ENCODE measurements around the gene BBLN. TPM values are rescaled to one million over a fixed set of nuclear protein-coding genes. Genes with fewer than 3 reads are reported as not detected.

BBLN gene
- total RNA-seq, 1 experiment from 2014 or later: 146 TPM

DNA sequence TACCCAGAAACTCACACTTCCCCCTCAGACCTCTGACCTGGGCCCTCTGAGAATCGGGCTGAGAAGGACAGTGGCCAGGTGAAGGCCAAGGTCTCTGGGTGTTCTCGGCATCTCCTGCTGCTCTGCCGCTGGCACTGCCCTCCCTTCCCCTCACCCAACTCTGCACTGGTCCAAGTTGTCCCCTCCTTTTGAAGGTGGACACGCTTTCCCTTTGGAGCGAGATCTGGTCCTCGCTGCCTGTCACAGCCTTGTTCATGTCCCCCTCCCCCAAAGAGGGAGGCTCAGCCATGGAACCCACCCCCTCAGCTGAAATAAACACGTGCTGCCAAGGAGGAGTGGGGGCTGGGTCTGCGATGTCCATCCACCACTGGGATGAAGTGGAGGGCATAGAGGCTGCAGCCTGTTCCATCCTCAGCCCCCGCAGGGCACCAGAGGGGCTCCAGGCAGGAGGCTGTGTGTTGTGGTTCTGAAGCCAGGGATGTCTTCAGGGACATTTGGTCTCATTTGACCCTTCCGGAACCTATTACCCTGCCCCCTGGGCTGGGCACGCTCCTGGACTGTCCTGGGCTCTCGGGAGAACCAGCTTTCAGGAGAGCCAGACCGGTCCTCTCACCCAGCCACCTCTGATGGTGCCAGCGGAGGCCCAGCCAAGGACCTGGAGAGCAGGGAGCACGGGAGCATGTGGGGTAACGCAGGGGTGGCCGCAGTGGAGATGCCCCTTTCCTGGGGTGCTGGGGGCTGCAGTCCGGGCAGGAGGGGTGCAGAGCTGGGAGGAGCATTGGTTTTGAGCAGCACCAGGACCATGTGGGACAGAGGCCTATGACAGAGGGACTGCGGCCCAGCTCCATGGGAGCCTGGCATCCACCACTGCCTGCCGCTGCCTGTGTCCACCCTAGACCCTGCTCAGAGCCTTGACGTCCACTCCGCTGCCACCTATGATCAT lies 15.6 kb upstream of the BBLN start:
- DNase-seq (ENCODE audit: low spot score): no peak

DNA sequence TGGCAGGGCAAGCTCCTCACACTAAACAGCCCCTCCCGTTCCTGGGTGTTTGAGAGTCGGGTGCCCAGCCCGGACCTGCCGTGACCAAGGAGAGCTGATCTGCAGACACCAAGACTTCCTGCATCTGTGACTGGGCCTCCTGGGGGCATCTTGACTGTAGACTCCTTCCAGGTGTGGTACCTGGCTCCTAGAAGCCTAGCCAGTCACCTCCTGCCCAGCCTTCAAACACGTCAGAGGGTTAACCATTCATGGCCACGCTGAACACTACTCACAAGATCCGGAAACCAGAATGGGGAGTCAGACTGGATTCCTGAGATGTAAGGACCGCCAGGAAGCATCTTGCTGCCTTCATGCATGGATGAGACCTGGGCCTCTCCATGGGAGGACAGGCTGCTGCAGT lies 14.5 kb upstream of the BBLN start:
- no peak for DNase-seq (ENCODE audit: low spot score)

DNA sequence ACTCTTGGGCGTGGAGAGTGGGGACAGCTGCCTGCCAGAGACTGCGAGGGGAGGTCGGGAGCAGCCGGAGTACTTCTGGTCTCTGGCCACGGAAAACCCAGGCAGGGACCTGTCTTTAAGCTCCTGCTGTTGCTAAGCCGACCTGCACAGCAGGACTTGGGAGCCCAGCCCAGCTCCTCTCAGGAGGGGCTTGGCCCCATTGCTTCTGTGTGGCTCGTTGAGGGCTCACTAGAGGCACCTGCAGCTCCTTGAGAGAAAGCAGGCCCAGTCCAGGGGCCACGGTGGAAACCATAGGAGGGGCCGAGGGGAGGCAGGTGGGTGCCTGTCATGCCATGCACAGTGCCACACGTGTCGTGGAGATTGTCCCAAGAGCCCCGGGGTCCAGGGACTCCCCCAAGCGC lies 14.1 kb upstream of the BBLN start:
- DNase-seq (ENCODE audit: low spot score): no peak

DNA sequence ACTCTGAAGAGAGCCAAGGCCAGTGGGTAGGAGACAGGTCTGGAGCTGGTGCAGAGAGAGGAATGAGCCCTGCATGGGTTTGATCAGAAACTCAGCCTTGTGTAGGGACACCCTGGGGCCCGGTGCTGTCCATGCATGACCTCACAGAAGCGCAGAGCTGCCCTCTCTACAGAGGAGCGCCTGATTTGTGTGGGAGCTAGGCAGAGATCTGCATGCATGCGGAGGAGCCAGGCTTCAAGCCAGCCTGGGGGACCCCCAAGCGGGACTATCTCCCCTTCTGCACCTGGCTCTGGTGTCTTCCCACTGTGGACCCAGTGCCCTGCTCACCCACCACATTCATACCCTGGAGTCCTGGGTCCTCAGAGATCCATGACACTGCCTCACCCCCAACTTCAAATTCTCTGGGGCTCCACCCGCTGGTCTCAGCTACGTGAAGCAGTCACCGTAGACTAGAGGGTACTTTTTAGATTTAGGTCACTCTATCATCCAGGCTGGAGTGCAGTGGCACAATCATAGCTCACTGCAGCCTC lies 13.4 kb upstream of the BBLN start:
- DNase-seq (ENCODE audit: low spot score): no peak

DNA sequence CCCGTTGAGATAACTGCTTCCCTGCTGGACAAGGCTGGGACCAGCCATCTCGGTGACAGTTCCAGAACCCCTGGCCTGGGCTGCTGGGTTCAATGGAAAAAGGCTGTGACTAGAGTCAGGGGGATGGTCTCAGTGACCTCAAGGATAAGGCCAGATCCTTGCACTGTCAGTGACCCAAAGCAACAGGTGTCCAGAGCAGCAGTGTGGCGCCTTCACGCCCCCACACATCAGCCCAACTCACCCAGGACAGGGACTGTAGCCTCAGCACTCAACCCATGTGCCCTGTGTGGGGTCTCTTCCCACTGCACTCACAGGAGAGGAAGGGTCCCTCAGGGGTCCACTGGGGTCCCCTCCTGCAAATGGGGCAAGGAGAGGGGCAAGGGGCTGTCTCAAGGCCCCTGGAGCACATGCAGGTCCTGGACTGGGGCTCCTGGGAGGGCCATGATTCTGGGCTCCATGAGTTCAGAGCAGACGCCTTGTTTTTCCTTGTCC lies 11.5 kb upstream of the BBLN start:
- DNase-seq (ENCODE audit: low spot score): no peak

DNA sequence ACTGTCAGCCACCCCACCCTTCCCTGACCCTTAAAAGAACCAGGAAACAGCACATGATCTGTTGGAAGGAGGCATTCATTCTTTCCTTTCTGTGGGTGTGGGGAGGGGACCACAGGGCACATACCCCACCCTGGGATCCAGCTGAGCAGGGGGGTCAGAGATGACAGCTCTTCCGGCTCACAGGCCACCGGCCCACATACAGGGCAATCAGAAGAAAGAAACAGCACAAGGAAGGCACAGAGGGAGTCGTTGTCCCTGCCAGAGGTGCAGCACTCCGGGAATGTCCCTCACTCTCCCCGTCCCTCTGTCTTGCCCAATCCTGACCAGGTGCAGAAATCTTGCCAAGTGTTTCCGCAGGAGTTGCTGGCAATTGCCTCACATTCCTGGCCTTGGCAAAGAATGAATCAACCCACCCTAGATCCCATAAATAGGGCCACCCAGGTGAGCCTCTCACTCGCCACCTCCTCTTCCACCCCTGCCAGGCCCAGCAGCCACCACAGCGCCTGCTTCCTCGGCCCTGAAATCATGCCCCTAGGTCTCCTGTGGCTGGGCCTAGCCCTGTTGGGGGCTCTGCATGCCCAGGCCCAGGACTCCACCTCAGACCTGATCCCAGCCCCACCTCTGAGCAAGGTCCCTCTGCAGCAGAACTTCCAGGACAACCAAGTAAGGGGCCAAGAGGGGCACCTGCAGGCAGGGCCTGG lies 10.9 kb upstream of the BBLN start, which contains the start of gene LCN2:
Gene LCN2 (plus strand): TSS at position 453 of the 701 bp plus-strand sequence. CDS start 73 bp downstream, at position 526.
- peak; percentile 72 for DNase-seq (ENCODE audit: low spot score)

DNA sequence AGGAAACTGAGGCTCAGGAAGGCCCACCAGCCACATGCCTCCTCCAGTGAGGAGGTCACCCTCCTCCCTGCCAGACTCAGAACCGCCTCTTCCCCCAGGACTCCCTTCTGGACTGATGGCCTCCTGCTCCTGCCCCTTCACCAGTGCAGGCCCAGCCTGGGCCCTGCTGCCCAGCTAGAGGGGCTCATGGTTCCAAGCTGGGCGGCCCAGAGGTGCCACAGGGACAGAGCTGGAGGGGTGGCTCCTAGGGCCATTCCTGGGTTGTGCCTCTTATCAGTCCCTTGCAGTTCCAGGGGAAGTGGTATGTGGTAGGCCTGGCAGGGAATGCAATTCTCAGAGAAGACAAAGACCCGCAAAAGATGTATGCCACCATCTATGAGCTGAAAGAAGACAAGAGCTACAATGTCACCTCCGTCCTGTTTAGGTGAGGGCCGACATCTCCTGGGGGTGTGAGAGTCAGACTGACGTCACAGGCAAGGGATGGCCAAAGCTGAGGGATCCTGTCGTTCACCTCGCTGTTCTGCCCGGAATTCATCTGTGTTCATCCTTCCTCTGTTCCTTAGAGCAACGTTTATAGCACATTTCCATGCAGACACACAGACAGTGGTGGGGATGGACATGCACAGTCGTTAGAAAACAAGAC lies 10.0 kb upstream of the BBLN start:
- DNase-seq (ENCODE audit: low spot score): no peak

DNA sequence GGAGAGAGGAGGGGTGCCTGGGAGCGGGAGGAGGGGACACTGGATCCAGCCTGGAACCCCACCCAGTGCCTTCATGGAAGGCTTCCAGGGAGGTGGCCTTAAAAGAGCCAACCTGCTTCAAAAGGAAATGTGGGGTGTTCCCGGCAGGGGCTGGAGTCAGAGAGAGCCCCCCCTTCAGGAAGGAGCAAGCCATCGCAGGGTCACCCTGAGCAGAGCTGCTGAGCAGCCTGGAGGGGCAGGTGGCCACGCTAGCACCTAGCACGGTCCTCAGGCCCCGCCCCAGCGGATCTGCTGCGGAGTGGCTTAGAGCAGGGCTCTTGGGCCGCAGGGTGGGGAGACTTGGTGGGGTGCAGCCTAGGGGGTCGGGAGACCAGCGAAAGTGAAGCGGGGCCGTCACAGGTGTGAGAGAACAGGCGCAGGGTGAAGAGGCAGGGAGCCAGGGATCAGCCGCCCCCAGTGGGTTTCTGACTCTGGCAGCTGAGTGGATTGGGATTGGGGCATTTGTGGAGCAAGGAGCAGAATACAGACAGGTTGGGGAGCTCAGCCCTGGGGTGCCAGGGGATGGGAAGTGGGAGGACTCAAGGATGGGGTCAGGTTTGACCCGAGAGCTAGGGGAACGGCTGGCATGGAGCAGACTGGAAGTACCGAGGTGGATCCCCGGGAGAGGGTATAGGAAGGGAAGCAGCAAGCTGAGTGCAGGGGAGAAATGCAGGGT lies 9.3 kb upstream of the BBLN start:
- no peak for DNase-seq (ENCODE audit: low spot score)

DNA sequence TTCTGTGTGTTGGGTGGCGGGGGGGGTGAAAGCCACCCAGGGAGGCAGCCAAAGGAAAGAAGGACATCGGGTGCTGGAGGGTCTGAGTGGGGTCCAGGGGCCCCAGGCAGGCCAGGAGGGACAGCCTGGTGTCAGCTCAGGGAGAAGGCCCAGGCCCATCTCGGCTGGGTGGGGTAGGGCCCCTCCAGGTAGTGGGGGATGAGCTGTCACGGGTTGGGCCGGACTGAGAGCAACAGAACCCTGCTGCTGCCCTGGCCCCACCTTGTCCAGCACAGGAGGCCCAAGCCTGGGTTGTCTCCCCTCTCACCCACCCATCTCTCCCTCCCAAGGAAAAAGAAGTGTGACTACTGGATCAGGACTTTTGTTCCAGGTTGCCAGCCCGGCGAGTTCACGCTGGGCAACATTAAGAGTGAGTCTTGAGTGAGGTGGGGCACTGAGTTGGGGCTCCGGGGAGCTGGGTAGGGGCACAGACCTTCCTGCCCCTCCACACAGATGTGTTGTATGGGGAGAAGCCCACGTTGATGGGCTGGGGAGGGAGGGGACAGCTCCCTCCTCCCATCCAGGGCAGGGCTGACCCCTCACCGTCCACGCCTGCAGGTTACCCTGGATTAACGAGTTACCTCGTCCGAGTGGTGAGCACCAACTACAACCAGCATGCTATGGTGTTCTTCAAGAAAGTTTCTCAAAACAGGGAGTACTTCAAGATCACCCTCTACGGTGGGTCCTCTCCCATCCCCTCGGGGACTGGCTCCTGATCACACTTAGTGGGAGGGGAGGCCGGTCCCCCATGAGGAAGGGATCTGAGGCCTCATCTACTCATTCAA lies 8.5 kb upstream of the BBLN start:
- DNase-seq (ENCODE audit: low spot score): no peak

DNA sequence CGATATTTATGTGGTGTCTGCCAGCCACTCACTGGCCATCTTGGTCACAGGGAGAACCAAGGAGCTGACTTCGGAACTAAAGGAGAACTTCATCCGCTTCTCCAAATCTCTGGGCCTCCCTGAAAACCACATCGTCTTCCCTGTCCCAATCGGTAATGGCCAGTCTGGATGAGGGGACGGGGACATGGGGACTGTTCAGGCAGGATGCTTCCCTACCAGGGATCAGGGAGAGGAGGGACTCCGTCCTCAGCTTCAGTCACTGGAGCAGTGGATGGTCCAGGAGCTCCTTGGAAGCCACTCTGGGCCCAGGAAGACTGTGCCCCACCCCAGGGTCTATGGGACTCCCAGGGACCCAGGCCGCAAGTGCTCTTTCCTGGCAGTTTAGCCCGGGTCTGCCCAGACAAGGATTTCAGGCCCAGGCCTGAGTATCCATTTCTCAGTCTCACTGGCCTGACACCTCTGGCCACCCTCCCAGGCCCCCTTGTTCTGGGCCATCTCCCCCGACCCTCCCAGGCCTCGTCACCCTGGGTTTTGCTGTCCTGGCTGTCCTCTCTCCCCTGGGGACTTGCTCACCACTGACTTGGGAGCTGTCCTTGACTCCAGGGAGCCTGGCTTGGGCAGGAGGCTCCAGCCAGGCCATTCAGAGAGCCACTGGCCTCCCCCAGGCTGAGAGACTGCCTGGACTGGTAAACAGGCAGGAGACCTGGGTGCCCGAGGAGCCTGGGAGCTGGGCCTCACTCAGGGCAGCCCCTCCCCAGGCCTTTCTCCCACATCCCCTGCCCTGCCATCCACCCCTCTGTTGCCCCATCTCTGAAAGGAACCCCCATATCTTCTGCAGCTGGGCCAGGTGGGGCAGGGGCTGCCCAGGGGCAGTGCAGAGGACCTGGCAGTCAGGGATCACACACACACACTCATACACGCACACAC lies 7.7 kb upstream of the BBLN start:
- DNase-seq (ENCODE audit: low spot score): no peak

DNA sequence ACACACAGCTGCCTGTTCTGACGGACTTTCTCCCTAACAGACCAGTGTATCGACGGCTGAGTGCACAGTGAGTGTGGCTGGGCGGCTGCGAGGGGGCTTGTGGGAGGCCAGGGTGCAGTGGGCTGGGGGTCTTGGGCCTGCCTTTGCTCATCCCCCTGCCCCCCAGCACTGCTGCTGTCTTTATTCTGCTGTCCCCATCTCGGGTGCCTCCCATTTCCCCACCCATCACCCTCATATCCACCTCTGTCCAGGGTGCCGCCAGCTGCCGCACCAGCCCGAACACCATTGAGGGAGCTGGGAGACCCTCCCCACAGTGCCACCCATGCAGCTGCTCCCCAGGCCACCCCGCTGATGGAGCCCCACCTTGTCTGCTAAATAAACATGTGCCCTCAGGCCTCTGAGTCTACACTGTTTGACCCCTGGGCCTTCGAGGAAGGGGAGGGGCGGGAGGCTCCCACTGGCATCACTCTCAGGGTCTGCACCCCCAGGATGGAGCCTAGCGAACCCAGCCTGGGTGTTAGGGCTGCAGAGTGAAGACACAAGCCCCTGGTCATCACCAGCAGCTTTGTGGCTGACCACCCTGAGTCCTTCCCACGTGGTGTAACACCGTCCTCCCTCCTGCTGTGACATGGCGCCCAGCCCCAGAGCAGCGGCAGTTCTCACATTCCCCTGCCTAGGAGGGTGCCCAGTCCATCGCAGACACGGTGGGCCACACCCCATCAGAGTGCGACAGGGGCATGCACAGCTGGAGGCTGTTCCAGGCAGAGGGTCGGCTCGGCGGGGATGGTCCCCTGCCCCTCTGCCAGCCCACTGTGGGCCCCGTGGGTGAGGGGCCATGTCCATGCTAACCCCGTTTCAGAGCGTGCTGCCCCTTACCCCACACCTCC lies 6.8 kb upstream of the BBLN start:
- no peak for DNase-seq (ENCODE audit: low spot score)

DNA sequence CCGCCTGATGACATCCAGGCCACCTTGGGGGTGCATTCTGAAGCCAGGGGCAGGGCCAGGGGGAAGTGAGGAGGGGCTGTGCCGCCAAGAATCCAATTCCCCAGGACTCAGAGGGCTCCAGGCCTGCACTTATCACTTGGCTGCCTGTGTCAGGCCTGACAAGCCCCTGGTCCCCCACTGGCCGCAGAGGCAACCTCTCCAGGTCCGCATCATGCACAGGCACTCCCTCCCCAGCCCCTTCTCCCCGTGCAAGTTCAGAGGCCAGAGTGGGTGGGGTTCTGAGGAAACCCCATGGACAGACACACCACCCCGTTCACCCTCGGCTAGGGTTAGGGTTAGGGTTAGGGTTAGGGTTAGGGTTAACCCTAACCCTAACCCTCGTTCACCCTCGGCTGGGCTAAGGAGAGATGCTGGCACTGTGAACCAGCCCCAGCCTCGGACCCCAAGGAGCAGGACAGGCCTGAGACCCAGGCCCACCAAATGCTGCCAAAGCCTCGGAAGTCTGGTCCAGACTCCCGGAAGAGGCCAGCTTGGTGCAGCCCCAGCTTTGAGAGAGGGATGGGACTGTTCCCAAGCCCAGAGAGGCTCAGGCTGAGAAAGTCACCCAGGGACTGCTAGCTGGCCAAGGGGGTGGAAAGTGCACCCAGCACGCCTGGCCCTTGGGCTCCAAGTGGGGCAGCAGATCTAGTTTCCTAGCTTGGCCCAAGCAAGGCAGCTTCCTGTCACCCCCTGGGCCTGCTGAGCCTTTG lies 5.9 kb upstream of the BBLN start:
- DNase-seq (ENCODE audit: low spot score): no peak

DNA sequence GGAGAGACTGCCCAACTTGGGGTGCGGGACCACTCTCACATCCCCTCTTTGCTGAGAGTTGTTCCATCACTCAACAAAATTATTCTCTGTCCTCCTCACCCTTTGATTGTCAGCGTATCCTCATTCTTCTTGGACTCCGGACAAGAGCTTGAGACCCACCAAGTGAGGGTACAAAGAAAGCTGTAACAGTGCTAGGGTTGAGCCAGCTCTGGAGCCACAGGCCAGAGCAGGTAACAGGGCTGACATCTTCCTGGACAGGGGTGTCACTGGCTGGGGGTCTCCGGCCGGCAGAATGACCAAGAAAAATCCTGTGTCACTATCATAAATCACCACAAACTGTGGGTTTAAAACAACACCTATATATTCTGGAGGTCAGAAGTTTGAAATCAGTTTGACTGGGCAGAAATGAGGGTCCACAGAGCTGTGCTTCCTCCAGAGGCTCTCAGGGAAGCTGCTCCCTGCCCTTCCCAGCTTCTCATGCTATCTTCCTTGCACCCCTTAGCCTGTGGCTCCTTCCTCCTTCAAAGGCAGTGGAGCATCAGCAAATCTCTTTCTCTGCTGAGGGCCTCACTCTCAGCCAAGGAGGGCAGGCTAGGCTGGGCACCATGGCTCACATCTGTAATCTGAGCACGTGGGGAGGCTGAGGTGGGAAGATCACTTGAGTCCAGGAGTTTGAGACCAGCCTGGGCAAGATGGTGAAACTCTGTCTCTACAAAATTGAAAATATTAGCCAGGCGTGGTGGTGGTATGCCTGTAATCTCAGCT lies 4.1 kb upstream of the BBLN start:
- DNase-seq (ENCODE audit: low spot score): no peak

DNA sequence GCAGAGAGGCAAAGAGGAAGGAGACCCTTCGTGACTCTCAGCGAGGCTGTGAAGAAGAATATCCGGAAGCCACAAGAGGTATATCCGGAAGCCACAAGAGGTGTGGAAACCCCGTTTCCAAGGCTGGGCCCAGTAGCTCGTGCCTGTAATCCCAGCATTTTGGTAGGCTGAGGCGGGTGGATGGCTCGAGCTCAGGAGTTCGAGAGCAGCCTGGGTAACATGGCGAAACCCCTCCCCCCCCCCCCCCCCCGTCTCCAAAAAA lies 612 bp upstream of the BBLN start:
- DNase-seq (ENCODE audit: low spot score): no peak

DNA sequence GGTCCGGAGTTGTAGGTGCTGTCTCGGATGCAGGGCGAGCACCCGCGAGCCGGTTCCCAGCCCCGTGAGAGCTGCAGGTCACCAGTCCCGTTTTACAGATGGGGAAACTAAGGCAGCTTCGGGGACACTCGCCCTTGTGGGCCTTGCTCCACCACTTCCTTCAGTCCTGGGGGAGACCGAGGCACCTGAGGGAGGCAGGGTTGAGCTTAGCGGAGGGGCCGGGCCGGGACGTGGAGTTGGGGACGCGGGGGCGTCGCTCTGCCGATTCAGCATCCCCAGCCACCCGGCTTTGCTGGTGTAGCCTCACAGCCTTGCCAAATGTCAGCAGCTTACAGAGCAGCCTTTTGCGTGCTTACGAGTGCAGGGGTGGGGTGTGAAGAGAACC lies 530 bp downstream of the BBLN start:
- DNase-seq (ENCODE audit: low spot score): no peak

DNA sequence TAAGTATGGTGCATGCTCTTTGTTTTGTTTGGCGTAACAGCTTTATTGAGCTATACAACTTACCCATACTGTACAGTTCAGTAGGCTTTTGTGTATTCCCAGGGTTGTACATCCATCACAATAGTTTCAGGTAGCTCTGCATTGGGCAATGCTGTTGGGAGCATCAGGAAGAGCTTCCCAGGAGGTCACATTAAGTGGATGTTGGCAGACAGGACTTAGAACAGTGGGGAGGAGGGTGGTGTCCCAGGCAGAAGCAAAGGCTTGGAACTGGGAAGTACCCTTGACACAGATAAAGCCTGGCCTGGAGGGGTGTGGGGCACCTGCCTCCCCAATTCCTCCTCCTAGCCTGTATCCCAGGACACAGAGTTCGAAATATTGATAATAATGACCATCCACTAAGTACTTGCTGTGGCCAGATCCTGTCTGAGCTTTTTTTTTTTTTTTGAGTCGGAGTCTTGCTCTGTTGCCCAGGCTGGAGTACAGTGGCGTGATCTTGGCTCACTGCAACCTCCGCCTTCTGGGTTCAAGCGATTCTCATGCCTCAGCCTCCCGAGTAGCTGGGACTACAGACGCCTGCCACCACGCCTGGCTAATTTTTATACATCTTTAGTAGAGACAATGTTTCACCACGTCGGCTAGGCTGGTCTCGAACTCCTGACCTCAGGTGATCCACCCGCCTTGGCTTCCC lies 1.3 kb downstream of the BBLN start:
- DNase-seq (ENCODE audit: low spot score): no peak
